NT2/D1 (cell line): ENCODE measurements around the gene ARF1.

Source experiments
- YY1 ChIP-seq: IDR thresholded peaks from 2 replicates; pipeline ENCODE4 v1.6.1; 2011; ENCODE audit not compliant: insufficient read length, insufficient read depth
- ZNF274 ChIP-seq: IDR thresholded peaks from 2 replicates; pipeline ENCODE4 v1.6.1; 2011; ENCODE audit warnings: mild to moderate bottlenecking, low read depth, low read length

- no peak for TF ChIP-seq ZNF274
- TF ChIP-seq YY1: no peak
Observed at GRCh38 chr1:228034954-228035837, 47.3 kb upstream of the ARF1 start.
